Type B pancreatic cell (in vitro differentiated cells): ENCODE measurements around the gene BANF1. TPM values are rescaled to one million over a fixed set of nuclear protein-coding genes. Genes with fewer than 3 reads are reported as not detected.
A peak's percentile ranks its signal among the peaks of the same experiment; 100 is the strongest.

Experiments
- DNase-seq: peaks from one replicate; pipeline ENCODE4 v3.0.0; 2021; ENCODE audit warnings: mixed read lengths; ENCODE audit not compliant: unreplicated experiment; ENCODE audit errors: extremely low spot score
- H3K27ac Mint-ChIP-seq: 2 replicates; pipeline ENCODE4 v1.8.0; 2021; ENCODE audit warnings: mild to moderate bottlenecking, mixed read lengths
- H3K27me3 Mint-ChIP-seq: 2 replicates; pipeline ENCODE4 v1.8.0; 2021; ENCODE audit warnings: mixed read lengths
- H3K36me3 Mint-ChIP-seq: 2 replicates; pipeline ENCODE4 v1.8.0; 2021; ENCODE audit warnings: mixed read lengths
- H3K4me1 Mint-ChIP-seq: one replicate; pipeline ENCODE4 v1.8.0; 2021; ENCODE audit warnings: mixed read lengths; ENCODE audit not compliant: unreplicated experiment
- H3K4me3 Mint-ChIP-seq: 2 replicates; pipeline ENCODE4 v1.8.0; 2021; ENCODE audit warnings: mild to moderate bottlenecking, mixed read lengths
- H3K9me3 Mint-ChIP-seq: 2 replicates; pipeline ENCODE4 v1.8.0; 2021; ENCODE audit warnings: mixed read lengths
- CTCF ChIP-seq: fragments of 200-600 bp; sonication (generic); conservative IDR thresholded peaks from 2 replicates; pipeline ENCODE4 v1.5.0; 2021; ENCODE audit warnings: antibody characterized with exemption, mild to moderate bottlenecking
- total RNA-seq: library from RNA; stranded (reverse); gene quantifications from 2 replicates; pipeline ENCODE4 v1.2.1, GENCODE V29; 2021; ENCODE audit warnings: low replicate concordance

Gene BANF1
- total RNA-seq, 1 donor from 2014 or later = 266 TPM

GRCh38 chr11:66051766-66052663 is 49.7 kb downstream of the BANF1 start, which contains the start of gene SF3B2:
TSS of gene SF3B2 (plus strand) at chr11:66052364. CDS start at chr11:66052385, 21 bp downstream.
- H3K27me3 Mint-ChIP-seq = peaks cover 11% of the 10 kb centered on the region
- peaks cover 24% of the 10 kb centered on the region for H3K4me1 Mint-ChIP-seq
- peak within 1 kb of the TSS; percentile 98 for H3K27ac Mint-ChIP-seq
- peak within 1 kb of the TSS; percentile 100 for H3K4me3 Mint-ChIP-seq
- no peaks in the 10 kb centered on the region for H3K9me3 Mint-ChIP-seq
- TF ChIP-seq CTCF = no peak
- peak; percentile 98 for DNase-seq
- H3K36me3 Mint-ChIP-seq = peaks cover 13% of the 10 kb centered on the region

DNA sequence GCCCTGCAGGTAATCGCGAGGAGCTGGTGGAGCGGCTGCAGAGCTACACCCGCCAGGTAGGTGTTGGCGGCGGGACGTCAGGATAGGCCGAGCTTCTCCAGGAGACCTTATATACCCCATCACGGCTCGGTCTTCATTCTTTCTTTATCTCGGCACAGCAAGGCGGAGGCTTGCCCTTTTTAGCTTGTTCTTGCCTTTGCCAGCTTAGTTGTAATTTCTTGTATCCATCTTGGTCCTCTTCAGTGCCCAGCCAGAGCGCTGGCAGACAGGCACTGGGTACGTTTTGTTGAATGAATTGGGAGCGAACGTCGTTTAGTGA is 50.3 kb downstream of the BANF1 start:
- H3K9me3 Mint-ChIP-seq = no peaks in the 10 kb centered on the region
- H3K4me3 Mint-ChIP-seq = peak overlapping the region; percentile 100
- peaks cover 11% of the 10 kb centered on the region for H3K27me3 Mint-ChIP-seq
- peaks cover 24% of the 10 kb centered on the region for H3K4me1 Mint-ChIP-seq
- H3K36me3 Mint-ChIP-seq = peaks cover 13% of the 10 kb centered on the region
- H3K27ac Mint-ChIP-seq = peak overlapping the region; percentile 98
- TF ChIP-seq CTCF = no peak
- no peak for DNase-seq

Other genes with a start within 250 kb of the BANF1 start
- 16.6 and 38.9 TPM in 2 replicates for gene AP5B1, start 221.5 kb upstream of the BANF1 start, total RNA-seq
- 7.7 and 39.8 TPM in 2 replicates for gene OVOL1, start 215.4 kb upstream of the BANF1 start, total RNA-seq
- gene SNX32, start 168.5 kb upstream of the BANF1 start, total RNA-seq = 0.76 and 4.2 TPM in 2 replicates
- gene CFL1, start 144.3 kb upstream of the BANF1 start, total RNA-seq = 947 and 981 TPM in 2 replicates
- gene MUS81, start 142.1 kb upstream of the BANF1 start, total RNA-seq = 67.9 and 72.4 TPM in 2 replicates
- gene EFEMP2, start 129.7 kb upstream of the BANF1 start, total RNA-seq = 5.5 and 24.5 TPM in 2 replicates
- gene CTSW, start 122.7 kb upstream of the BANF1 start, total RNA-seq = not detected in 2 replicates
- 50.9 and 74.7 TPM in 2 replicates for gene FIBP, start 114.0 kb upstream of the BANF1 start, total RNA-seq
- gene CCDC85B, start 111.8 kb upstream of the BANF1 start, total RNA-seq = 8.2 and 14.3 TPM in 2 replicates
- 2.1 and 11.1 TPM in 2 replicates for gene FOSL1, start 102.1 kb upstream of the BANF1 start, total RNA-seq
- 27.9 and 31.2 TPM in 2 replicates for gene C11orf68, start 83.4 kb upstream of the BANF1 start, total RNA-seq
- gene DRAP1, start 83.1 kb upstream of the BANF1 start, total RNA-seq = 49.3 and 66.1 TPM in 2 replicates
- 0.68 TPM in 1 of 2 replicates, not detected in the other for gene TSGA10IP, start 57.0 kb upstream of the BANF1 start, total RNA-seq
- 38.9 and 46.0 TPM in 2 replicates for gene SART1, start 40.8 kb upstream of the BANF1 start, total RNA-seq
- 38.4 and 44.8 TPM in 2 replicates for gene EIF1AD, start 346 bp upstream of the BANF1 start, total RNA-seq
- gene CST6, start 9.5 kb downstream of the BANF1 start, total RNA-seq = 5.7 TPM in 1 of 2 replicates, not detected in the other
- not detected in 2 replicates for gene CATSPER1, start 24.0 kb downstream of the BANF1 start, total RNA-seq
- gene GAL3ST3, start 46.7 kb downstream of the BANF1 start, total RNA-seq = 3.7 TPM in 1 of 2 replicates, not detected in the other
- gene SF3B2, start 49.9 kb downstream of the BANF1 start, total RNA-seq = 192 and 210 TPM in 2 replicates
- gene PACS1, start 67.8 kb downstream of the BANF1 start, total RNA-seq = 44.1 and 49.9 TPM in 2 replicates